ENCODE results near the gene SLITRK3.

DNA sequence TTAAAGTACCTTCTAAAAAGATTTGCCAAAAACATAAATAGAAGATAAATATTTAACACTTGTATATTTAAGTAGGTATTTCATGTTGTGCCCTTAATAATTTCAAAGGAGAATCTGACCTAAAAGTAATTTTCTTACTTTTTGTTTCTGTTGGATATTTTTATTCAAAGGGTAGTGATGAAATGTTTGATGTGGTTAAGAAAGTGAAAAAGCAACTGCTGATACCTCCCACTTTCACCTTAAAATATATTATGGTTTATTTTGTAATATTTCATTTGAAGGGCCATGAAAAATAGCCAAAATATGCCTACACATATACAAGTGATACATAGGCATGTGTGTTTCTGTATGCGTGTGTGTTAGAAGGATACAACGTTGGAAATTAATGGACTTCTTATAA is 5.8 kb upstream of the SLITRK3 start:
- TF ChIP-seq POLR2AphosphoS5 (IDR thresholded peaks at IDR 0.05; ENCODE audit: low read depth, low read length): no peak
- TF ChIP-seq, protein P1, sequence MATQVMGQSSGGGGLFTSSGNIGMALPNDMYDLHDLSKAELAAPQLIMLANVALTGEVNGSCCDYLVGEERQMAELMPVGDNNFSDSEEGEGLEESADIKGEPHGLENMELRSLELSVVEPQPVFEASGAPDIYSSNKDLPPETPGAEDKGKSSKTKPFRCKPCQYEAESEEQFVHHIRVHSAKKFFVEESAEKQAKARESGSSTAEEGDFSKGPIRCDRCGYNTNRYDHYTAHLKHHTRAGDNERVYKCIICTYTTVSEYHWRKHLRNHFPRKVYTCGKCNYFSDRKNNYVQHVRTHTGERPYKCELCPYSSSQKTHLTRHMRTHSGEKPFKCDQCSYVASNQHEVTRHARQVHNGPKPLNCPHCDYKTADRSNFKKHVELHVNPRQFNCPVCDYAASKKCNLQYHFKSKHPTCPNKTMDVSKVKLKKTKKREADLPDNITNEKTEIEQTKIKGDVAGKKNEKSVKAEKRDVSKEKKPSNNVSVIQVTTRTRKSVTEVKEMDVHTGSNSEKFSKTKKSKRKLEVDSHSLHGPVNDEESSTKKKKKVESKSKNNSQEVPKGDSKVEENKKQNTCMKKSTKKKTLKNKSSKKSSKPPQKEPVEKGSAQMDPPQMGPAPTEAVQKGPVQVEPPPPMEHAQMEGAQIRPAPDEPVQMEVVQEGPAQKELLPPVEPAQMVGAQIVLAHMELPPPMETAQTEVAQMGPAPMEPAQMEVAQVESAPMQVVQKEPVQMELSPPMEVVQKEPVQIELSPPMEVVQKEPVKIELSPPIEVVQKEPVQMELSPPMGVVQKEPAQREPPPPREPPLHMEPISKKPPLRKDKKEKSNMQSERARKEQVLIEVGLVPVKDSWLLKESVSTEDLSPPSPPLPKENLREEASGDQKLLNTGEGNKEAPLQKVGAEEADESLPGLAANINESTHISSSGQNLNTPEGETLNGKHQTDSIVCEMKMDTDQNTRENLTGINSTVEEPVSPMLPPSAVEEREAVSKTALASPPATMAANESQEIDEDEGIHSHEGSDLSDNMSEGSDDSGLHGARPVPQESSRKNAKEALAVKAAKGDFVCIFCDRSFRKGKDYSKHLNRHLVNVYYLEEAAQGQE (IDR thresholded peaks at IDR 0.05; ENCODE audit: insufficient read depth in 1 of 2, low read depth in 2 of 2, low read length in 2 of 2): no peak
- TF ChIP-seq TAF1 (IDR thresholded peaks at IDR 0.05; ENCODE audit: borderline replicate concordance, insufficient read depth, low read length): no peak

Measured in PFSK-1 (cell line).